HCT116 (cell line): ENCODE results near the gene IFITM5. TPM values are rescaled to one million over a fixed set of nuclear protein-coding genes. Genes with fewer than 3 reads are reported as not detected.

Source experiments
- ATAC-seq: fragments of 200-7000 bp; cut with Tn5 transposase; 2 replicates; pipeline ENCODE4 v1.9.1; 2020; ENCODE audit warnings: mild to moderate bottlenecking, moderate library complexity
- BruUV-seq: library from RNA; stranded (reverse); fragments of 400-500 nt; replicated peaks from 2 replicates; lab custom pipeline; 2021; lab: Mats Ljungman, UMichigan
- CTCF ChIA-PET: fragments of 300-600 bp; sonication (Branson Sonifier 250); formaldehyde crosslinking; loops from one replicate; lab custom pipeline; 2021; ENCODE audit warnings: antibody characterized with exemption; lab: Charles Lee
- POLR2A ChIA-PET: fragments of 300-600, 350-600 bp; sonication (Branson Sonifier 250); formaldehyde crosslinking; loops from one replicate; lab custom pipeline; 2021; ENCODE audit warnings: antibody characterized with exemption; lab: Charles Lee
- RAD21 ChIA-PET, 2 experiments: fragments of 300-600 bp; sonication (Branson Sonifier 250); formaldehyde crosslinking; loops; one replicate each; lab custom pipeline; 2023; ENCODE audit warnings: low total read pairs in 2 of 2; ENCODE audit not compliant: uncharacterized antibody in 2 of 2, unreplicated experiment in 2 of 2, low non-redundant PET in 1 of 2; lab: Charles Lee
- DNase-seq: peaks from one replicate; pipeline ENCODE4 v3.0.0-alpha.2; 2010; ENCODE audit warnings: low read depth, low spot score
- H2AFZ ChIP-seq: fragments of 200-600 bp; shearing (Covaris generic), sonication (generic); 2 replicates; pipeline ENCODE4 v1.6.1; 2017; ENCODE audit warnings: low read depth, mixed run types, mixed read lengths, antibody characterized with exemption, low read length; ENCODE audit not compliant: poor library complexity, severe bottlenecking
- H3K27ac ChIP-seq: 2 replicates; pipeline ENCODE4 v1.5.1; 2012; ENCODE audit warnings: low read depth, low read length
- H3K27me3 ChIP-seq: fragments of 200-600 bp; sonication (generic); 2 replicates; pipeline ENCODE4 v1.6.1; 2016; ENCODE audit warnings: mixed run types, low read length, mixed read lengths; ENCODE audit not compliant: insufficient read depth
- H3K36me3 ChIP-seq, 2 experiments: fragments of 200-500 bp in 1 of 2; fragments of 200-600 bp in 1 of 2; sonication (Bioruptor generic) in 1 of 2; sonication (generic) in 1 of 2; 2 replicates each; pipeline versions ENCODE4 v1.5.1 to v1.6.1; 2014 to 2016; ENCODE audit warnings: low read length in 2 of 2, inconsistent platforms in 1 of 2, mixed read lengths in 1 of 2, mixed run types in 1 of 2; ENCODE audit not compliant: insufficient read depth in 2 of 2, control insufficient read depth in 1 of 2
- H3K4me1 ChIP-seq, 2 experiments: fragments of 200-600 bp in 1 of 2; sonication (generic) in 1 of 2; 2 replicates each; pipeline versions ENCODE4 v1.5.1 to v1.6.1; 2012 to 2017; ENCODE audit warnings: low read length in 2 of 2, inconsistent platforms in 1 of 2, mild to moderate bottlenecking in 1 of 2, mixed read lengths in 1 of 2, mixed run types in 1 of 2, moderate library complexity in 1 of 2; ENCODE audit not compliant: insufficient read depth in 2 of 2, control insufficient read depth in 1 of 2
- H3K4me2 ChIP-seq: fragments of 200-600 bp; sonication (generic); 2 replicates; pipeline ENCODE4 v1.6.1; 2017; ENCODE audit warnings: mixed run types, low read length, mixed read lengths
- H3K4me3 ChIP-seq, 2 experiments: fragments of 200-600 bp in 1 of 2; sonication (generic) in 1 of 2; replicated peaks in 1 of 2; 2 replicates each; pipeline ENCODE4 v1.5.1; 2011 to 2016; ENCODE audit warnings: low read length in 2 of 2, control low read depth in 1 of 2, low read depth in 1 of 2, mild to moderate bottlenecking in 1 of 2, mixed read lengths in 1 of 2, mixed run types in 1 of 2
- H3K79me2 ChIP-seq: fragments of 200-600 bp; sonication (generic); 2 replicates; pipeline ENCODE4 v1.6.1; 2017; ENCODE audit warnings: mild to moderate bottlenecking, mixed run types, low read length, moderate library complexity, mixed read lengths; ENCODE audit not compliant: insufficient read depth
- H3K9ac ChIP-seq: fragments of 200-600 bp; sonication (generic); 2 replicates; pipeline ENCODE4 v1.6.1; 2016; ENCODE audit warnings: low read length, mixed read lengths
- H3K9me2 ChIP-seq: fragments of 200-600 bp; sonication (generic), shearing (Covaris generic); 2 replicates; pipeline ENCODE4 v1.6.1; 2017; ENCODE audit warnings: mixed run types, mild to moderate bottlenecking, moderate library complexity; ENCODE audit not compliant: insufficient read depth
- H3K9me3 ChIP-seq, 2 experiments: fragments of 200-500 bp in 1 of 2; fragments of 200-600 bp in 1 of 2; sonication (Bioruptor generic) in 1 of 2; sonication (generic) in 1 of 2; 2 replicates each; pipeline ENCODE4 v1.6.1; 2014 to 2017; ENCODE audit warnings: low read length in 2 of 2, mixed read lengths in 2 of 2, inconsistent platforms in 1 of 2, low read depth in 1 of 2, mild to moderate bottlenecking in 1 of 2, mixed run types in 1 of 2, moderate library complexity in 1 of 2; ENCODE audit not compliant: control insufficient read depth in 1 of 2, insufficient read depth in 1 of 2
- H4K20me1 ChIP-seq: fragments of 200-600 bp; sonication (generic), shearing (Covaris generic); 2 replicates; pipeline ENCODE4 v1.6.1; 2017; ENCODE audit warnings: mixed run types, mild to moderate bottlenecking, moderate library complexity; ENCODE audit not compliant: insufficient read depth
- CEBPB ChIP-seq: IDR thresholded peaks from 2 replicates; pipeline ENCODE4 v1.6.1; 2012; ENCODE audit warnings: low read depth
- EZH2 ChIP-seq: fragments of 200-600 bp; sonication (generic); IDR thresholded peaks from 2 replicates; pipeline ENCODE4 v1.6.1; 2017; ENCODE audit warnings: antibody characterized with exemption, mixed run types
- EZH2phosphoT487 ChIP-seq: fragments of 200-600 bp; IDR thresholded peaks from 2 replicates; pipeline ENCODE4 v1.6.1; 2018; ENCODE audit warnings: antibody characterized with exemption, borderline replicate concordance
- FOSL1 ChIP-seq: IDR thresholded peaks from 2 replicates; pipeline ENCODE4 v1.6.1; 2012; ENCODE audit warnings: low read depth
- JUND ChIP-seq: IDR thresholded peaks from 2 replicates; pipeline ENCODE4 v1.6.1; 2012
- POLR2A ChIP-seq: IDR thresholded peaks from 2 replicates; pipeline ENCODE4 v1.7.0; 2011; ENCODE audit warnings: borderline replicate concordance; ENCODE audit not compliant: insufficient read depth, insufficient read length; ENCODE audit errors: extremely low read depth
- POLR2AphosphoS5 ChIP-seq: IDR thresholded peaks from 2 replicates; pipeline ENCODE4 v1.6.1; 2011; ENCODE audit warnings: mild to moderate bottlenecking, low read depth, low read length, moderate library complexity
- SP1 ChIP-seq: IDR thresholded peaks from 2 replicates; pipeline ENCODE4 v1.6.1; 2012; ENCODE audit warnings: low read depth
- YY1 ChIP-seq: IDR thresholded peaks from 2 replicates; pipeline ENCODE4 v1.6.1; 2011; ENCODE audit warnings: low read length, low read depth, moderate library complexity, mild to moderate bottlenecking; ENCODE audit not compliant: insufficient replicate concordance; ENCODE audit errors: extremely low read depth
- ZFX ChIP-seq: fragments of 450-650 bp; IDR thresholded peaks from 2 replicates; pipeline ENCODE4 v1.6.1; 2017
- intact Hi-C: fragments of 100-400 bp; cut with micrococcal nuclease; formaldehyde crosslinking; loops from 2 replicates; pipeline ENCODE4 v1.10.0; 2022
- total RNA-seq: library from RNA; stranded (reverse); gene quantifications from one replicate; pipeline ENCODE4 v1.2.1, GENCODE V29; 2021; ENCODE audit not compliant: unreplicated experiment
- TF ChIP-seq, protein P1 (sequence below): IDR thresholded peaks from 2 replicates; pipeline ENCODE4 v1.6.1; 2012
- TF ChIP-seq, protein P2 (sequence below): IDR thresholded peaks from 2 replicates; pipeline ENCODE4 v1.6.1; 2011; ENCODE audit warnings: mild to moderate bottlenecking, low read length, moderate library complexity; ENCODE audit not compliant: insufficient replicate concordance; ENCODE audit errors: extremely low read depth
- TF ChIP-seq, protein P3 (sequence below): IDR thresholded peaks from 2 replicates; pipeline ENCODE4 v1.6.1; 2012
- TF ChIP-seq, protein P4 (sequence below), 3 experiments: fragments of 200-600 bp in 1 of 3; sonication (generic) in 1 of 3; IDR thresholded peaks in 2 of 3; conservative IDR thresholded peaks in 1 of 3; 2 replicates each; pipeline ENCODE4 v1.5.1; 2012 to 2017; ENCODE audit warnings: low read depth in 2 of 3, low read length in 2 of 3, antibody characterized with exemption in 1 of 3, borderline replicate concordance in 1 of 3, control low read depth in 1 of 3, mild to moderate bottlenecking in 1 of 3, mixed read lengths in 1 of 3, mixed run types in 1 of 3, moderate library complexity in 1 of 3; ENCODE audit not compliant: insufficient read depth in 1 of 3
- TF ChIP-seq, protein P5 (sequence below): IDR thresholded peaks from 2 replicates; pipeline ENCODE4 v1.6.1; 2012; ENCODE audit warnings: low read depth

The IFITM5 gene
- total RNA-seq, 1 experiment from 2014 or later, result not detected

DNA sequence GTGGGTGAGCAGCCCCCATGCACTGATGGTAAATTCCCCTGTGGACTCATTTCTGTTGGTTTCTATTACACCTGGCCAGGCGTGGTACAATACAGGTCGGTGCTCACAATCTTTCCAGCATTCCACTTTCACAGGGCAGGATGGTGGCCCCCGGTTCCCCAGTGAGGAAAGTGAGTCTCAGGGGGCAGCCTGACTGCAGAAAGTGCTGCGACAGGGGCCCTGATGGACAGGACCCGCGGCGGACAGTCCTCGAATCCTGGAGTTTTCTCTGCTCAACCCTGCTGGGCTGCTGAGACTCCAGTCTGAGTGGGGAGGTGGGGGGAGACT, 13.5 kb downstream of the IFITM5 start:
- CTCF ChIA-PET, result no interaction called here
- H3K4me3 ChIP-seq, result no peak overlapping the region
- RAD21 ChIA-PET, result no interaction called here
- no peak overlapping the region for H3K27ac ChIP-seq
- POLR2A ChIA-PET, result no interaction called here
- H3K9me3 ChIP-seq, result no peaks in the 10 kb centered on the region
- H3K79me2 ChIP-seq, result peaks cover 7% of the 10 kb centered on the region; the same call in 1 of the 2 replicates
- DNase-seq (no peak), ATAC-seq (no peak)
- no peak overlapping the region for H2AFZ ChIP-seq
- no peaks in the 10 kb centered on the region for H4K20me1 ChIP-seq
- H3K9ac ChIP-seq, result no peak overlapping the region
- no TSS peak for BruUV-seq
- H3K4me1 ChIP-seq, result peaks cover 14 to 28% of the 10 kb centered on the region in 2 experiments
- no peaks in the 10 kb centered on the region for H3K27me3 ChIP-seq
- H3K4me2 ChIP-seq, result no peak overlapping the region
- no peaks in the 10 kb centered on the region for H3K36me3 ChIP-seq
- no peaks in the 10 kb centered on the region for H3K9me2 ChIP-seq
- no peak for TF ChIP-seq POLR2AphosphoS5
- TF ChIP-seq JUND, result no peak
- TF ChIP-seq POLR2A, result no peak
- no peak for TF ChIP-seq EZH2
- no peak for TF ChIP-seq CEBPB
- TF ChIP-seq, protein P1, sequence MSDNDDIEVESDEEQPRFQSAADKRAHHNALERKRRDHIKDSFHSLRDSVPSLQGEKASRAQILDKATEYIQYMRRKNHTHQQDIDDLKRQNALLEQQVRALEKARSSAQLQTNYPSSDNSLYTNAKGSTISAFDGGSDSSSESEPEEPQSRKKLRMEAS, result no peak
- TF ChIP-seq FOSL1, result no peak
- TF ChIP-seq, protein P2, sequence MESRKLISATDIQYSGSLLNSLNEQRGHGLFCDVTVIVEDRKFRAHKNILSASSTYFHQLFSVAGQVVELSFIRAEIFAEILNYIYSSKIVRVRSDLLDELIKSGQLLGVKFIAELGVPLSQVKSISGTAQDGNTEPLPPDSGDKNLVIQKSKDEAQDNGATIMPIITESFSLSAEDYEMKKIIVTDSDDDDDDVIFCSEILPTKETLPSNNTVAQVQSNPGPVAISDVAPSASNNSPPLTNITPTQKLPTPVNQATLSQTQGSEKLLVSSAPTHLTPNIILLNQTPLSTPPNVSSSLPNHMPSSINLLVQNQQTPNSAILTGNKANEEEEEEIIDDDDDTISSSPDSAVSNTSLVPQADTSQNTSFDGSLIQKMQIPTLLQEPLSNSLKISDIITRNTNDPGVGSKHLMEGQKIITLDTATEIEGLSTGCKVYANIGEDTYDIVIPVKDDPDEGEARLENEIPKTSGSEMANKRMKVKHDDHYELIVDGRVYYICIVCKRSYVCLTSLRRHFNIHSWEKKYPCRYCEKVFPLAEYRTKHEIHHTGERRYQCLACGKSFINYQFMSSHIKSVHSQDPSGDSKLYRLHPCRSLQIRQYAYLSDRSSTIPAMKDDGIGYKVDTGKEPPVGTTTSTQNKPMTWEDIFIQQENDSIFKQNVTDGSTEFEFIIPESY, result no peak
- TF ChIP-seq SP1, result no peak
- TF ChIP-seq YY1, result no peak
- TF ChIP-seq, protein P3, sequence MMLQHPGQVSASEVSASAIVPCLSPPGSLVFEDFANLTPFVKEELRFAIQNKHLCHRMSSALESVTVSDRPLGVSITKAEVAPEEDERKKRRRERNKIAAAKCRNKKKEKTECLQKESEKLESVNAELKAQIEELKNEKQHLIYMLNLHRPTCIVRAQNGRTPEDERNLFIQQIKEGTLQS, result no peak
- TF ChIP-seq ZFX, result no peak
- TF ChIP-seq, protein P4, sequence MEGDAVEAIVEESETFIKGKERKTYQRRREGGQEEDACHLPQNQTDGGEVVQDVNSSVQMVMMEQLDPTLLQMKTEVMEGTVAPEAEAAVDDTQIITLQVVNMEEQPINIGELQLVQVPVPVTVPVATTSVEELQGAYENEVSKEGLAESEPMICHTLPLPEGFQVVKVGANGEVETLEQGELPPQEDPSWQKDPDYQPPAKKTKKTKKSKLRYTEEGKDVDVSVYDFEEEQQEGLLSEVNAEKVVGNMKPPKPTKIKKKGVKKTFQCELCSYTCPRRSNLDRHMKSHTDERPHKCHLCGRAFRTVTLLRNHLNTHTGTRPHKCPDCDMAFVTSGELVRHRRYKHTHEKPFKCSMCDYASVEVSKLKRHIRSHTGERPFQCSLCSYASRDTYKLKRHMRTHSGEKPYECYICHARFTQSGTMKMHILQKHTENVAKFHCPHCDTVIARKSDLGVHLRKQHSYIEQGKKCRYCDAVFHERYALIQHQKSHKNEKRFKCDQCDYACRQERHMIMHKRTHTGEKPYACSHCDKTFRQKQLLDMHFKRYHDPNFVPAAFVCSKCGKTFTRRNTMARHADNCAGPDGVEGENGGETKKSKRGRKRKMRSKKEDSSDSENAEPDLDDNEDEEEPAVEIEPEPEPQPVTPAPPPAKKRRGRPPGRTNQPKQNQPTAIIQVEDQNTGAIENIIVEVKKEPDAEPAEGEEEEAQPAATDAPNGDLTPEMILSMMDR (IDR thresholded peaks at IDR 0.05 in 2 of 3, conservative IDR thresholded peaks at IDR 0.05 in 1 of 3; ENCODE audit: borderline replicate concordance in 1 of 3, insufficient read depth in 1 of 3, low read depth in 2 of 3, low read length in 2 of 3), result no peak
- no peak for TF ChIP-seq EZH2phosphoT487
- TF ChIP-seq, protein P5, sequence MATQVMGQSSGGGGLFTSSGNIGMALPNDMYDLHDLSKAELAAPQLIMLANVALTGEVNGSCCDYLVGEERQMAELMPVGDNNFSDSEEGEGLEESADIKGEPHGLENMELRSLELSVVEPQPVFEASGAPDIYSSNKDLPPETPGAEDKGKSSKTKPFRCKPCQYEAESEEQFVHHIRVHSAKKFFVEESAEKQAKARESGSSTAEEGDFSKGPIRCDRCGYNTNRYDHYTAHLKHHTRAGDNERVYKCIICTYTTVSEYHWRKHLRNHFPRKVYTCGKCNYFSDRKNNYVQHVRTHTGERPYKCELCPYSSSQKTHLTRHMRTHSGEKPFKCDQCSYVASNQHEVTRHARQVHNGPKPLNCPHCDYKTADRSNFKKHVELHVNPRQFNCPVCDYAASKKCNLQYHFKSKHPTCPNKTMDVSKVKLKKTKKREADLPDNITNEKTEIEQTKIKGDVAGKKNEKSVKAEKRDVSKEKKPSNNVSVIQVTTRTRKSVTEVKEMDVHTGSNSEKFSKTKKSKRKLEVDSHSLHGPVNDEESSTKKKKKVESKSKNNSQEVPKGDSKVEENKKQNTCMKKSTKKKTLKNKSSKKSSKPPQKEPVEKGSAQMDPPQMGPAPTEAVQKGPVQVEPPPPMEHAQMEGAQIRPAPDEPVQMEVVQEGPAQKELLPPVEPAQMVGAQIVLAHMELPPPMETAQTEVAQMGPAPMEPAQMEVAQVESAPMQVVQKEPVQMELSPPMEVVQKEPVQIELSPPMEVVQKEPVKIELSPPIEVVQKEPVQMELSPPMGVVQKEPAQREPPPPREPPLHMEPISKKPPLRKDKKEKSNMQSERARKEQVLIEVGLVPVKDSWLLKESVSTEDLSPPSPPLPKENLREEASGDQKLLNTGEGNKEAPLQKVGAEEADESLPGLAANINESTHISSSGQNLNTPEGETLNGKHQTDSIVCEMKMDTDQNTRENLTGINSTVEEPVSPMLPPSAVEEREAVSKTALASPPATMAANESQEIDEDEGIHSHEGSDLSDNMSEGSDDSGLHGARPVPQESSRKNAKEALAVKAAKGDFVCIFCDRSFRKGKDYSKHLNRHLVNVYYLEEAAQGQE, result no peak
- intact Hi-C loops, result loop anchor here (5.0 kb wide), 1 partner anchor 49 kb away; the partner anchor contains the start of genes PSMD13 and SIRT3
